Kidney (tissue), 14 donors: Measurements from ENCODE around the gene REC8. TPM values are rescaled to one million over a fixed set of nuclear protein-coding genes. Genes with fewer than 3 reads are reported as not detected.

Source experiments
- DNase-seq, 5 donors: peaks; one replicate each; pipeline ENCODE4 v3.0.0-alpha.2; 2013 to 2020
- FAIRE-seq: peaks from 2 replicates; lab custom pipeline; 2012; peaks lifted over from hg19 to GRCh38; lab: Jason Lieb, UNC
- H3K27ac ChIP-seq, 2 donors: one replicate each; pipeline ENCODE4 v1.7.0; 2013; ENCODE audit warnings: low read depth in 2 of 2, low read length in 2 of 2, inconsistent platforms in 1 of 2
- H3K27me3 ChIP-seq: one replicate; pipeline ENCODE4 v1.7.1; 2013; ENCODE audit warnings: low read length, inconsistent platforms; ENCODE audit not compliant: control insufficient read depth, insufficient read depth
- H3K36me3 ChIP-seq, 3 donors: one replicate each; pipeline versions ENCODE4 v1.7.0 to v1.7.1; 2013; ENCODE audit warnings: low read length in 3 of 3, control low read depth in 1 of 3, inconsistent platforms in 1 of 3; ENCODE audit not compliant: insufficient read depth in 3 of 3, control insufficient read depth in 2 of 3
- H3K4me1 ChIP-seq, 3 donors: one replicate each; pipeline versions ENCODE4 v1.7.0 to v1.7.1; 2013; ENCODE audit warnings: low read length in 3 of 3, inconsistent platforms in 1 of 3, low read depth in 1 of 3; ENCODE audit not compliant: control insufficient read depth in 2 of 3, insufficient read depth in 2 of 3
- H3K4me3 ChIP-seq, 3 donors: one replicate each; pipeline versions ENCODE4 v1.7.0 to v1.8.1; 2013; ENCODE audit warnings: low read length in 3 of 3, control low read depth in 1 of 3, inconsistent platforms in 1 of 3
- H3K9ac ChIP-seq, 3 donors: one replicate each; pipeline versions ENCODE4 v1.7.0 to v1.7.1; 2013; ENCODE audit warnings: low read length in 3 of 3, control low read depth in 1 of 3, inconsistent platforms in 1 of 3
- H3K9me3 ChIP-seq, 3 donors: one replicate each; pipeline versions ENCODE4 v1.7.0 to v1.7.1; 2013; ENCODE audit warnings: low read length in 3 of 3, control low read depth in 1 of 3, inconsistent platforms in 1 of 3; ENCODE audit not compliant: control insufficient read depth in 2 of 3, insufficient read depth in 1 of 3
- intact Hi-C: fragments of 100-400 bp; cut with DNase I; formaldehyde crosslinking; loops from one replicate; pipeline ENCODE4 v1.11.1; 2022
- polyA plus RNA-seq: library from polyadenylated mRNA; stranded (reverse); fragments of 350-450 nt; fragmentation: Illumina TruSeq; extraction: RNeasy Lipid Tissue Mini Kit (QIAGEN cat#74804); gene quantifications from one replicate; pipeline ENCODE4 v1.2.3, GENCODE V29; 2014; ENCODE audit warnings: low read depth, low replicate concordance; ENCODE audit not compliant: insufficient read depth
- total RNA-seq: library from RNA; stranded (reverse); fragmentation: NEBNext Ultra II Directional; extraction: Animal tissue kit (Norgen Biotek cat#: 25700); gene quantifications from one replicate; pipeline ENCODE4 v1.2.1, GENCODE V29; 2021
- TF ChIP-seq, protein P1 (sequence below): IDR thresholded peaks from 3 replicates; pipeline ENCODE4 v1.5.1; 2012; ENCODE audit warnings: mild to moderate bottlenecking, moderate library complexity, borderline replicate concordance; ENCODE audit not compliant: insufficient read depth; ENCODE audit errors: extremely low read depth
- donor health status: control.
- donor health status: control.
- donor health status: control.
- donor health status: control.
- donor health status: control.
- donor health status: DM: yes; HTN: yes; CAD: no.
- donor health status: Normal renal cell carcinoma (clear cell type).

The REC8 gene
- total and polyA plus RNA-seq, 2 donors from 2014 or later: 39.9 to 51.4 TPM

DNA sequence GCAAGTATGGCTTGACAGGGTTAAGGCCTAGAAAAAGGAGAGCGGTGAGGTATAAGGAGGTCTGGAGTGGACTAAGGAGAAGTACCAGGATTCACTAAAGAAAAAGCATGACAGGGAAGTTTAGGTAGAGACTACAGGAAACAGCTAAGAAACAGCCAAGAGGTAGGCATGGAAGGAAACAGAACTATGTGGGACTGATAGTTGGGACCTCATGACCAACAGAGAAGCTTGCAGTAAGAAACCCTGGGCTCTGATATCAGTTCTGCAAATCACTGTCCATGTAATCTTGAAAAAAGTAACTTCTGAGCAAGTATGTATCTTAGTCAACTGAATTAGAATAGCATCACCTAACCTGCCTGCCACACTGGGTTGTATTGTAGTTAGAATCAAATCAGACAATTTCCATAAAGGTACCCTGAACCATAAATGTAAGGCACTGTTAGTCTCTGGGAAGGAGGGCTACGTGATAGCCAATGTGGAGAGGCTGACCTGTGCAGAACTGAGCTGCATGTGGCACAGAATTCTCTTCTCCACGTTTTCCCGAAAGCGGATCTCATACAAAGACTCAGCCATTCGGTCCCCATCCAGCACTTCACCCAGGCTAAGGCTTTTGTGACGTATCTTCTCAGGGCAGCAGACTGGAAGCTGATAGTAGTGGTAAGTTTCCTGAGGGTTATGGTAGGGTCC lies 22.4 kb downstream of the REC8 start:
- H3K27me3 ChIP-seq: no peaks in the 10 kb centered on the region
- peaks cover 0 to 13% (median 11%) of the 10 kb centered on the region in 3 donors for H3K4me1 ChIP-seq
- peak overlapping the region in 1 of 2 donors; percentile 99 for H3K27ac ChIP-seq
- TF ChIP-seq, protein P1, sequence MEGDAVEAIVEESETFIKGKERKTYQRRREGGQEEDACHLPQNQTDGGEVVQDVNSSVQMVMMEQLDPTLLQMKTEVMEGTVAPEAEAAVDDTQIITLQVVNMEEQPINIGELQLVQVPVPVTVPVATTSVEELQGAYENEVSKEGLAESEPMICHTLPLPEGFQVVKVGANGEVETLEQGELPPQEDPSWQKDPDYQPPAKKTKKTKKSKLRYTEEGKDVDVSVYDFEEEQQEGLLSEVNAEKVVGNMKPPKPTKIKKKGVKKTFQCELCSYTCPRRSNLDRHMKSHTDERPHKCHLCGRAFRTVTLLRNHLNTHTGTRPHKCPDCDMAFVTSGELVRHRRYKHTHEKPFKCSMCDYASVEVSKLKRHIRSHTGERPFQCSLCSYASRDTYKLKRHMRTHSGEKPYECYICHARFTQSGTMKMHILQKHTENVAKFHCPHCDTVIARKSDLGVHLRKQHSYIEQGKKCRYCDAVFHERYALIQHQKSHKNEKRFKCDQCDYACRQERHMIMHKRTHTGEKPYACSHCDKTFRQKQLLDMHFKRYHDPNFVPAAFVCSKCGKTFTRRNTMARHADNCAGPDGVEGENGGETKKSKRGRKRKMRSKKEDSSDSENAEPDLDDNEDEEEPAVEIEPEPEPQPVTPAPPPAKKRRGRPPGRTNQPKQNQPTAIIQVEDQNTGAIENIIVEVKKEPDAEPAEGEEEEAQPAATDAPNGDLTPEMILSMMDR: no peak
- DNase-seq (no peak), FAIRE-seq (no peak)
- peaks cover 0 to 21% (median 10%) of the 10 kb centered on the region in 3 donors for H3K36me3 ChIP-seq
- H3K9me3 ChIP-seq: no peaks in the 10 kb centered on the region
- H3K4me3 ChIP-seq: peak overlapping the region; percentile 74 to 88 (median 78)
- intact Hi-C loops: no loop called here
- H3K9ac ChIP-seq: peak overlapping the region in 2 of 3 donors; percentile 17 to 95

DNA sequence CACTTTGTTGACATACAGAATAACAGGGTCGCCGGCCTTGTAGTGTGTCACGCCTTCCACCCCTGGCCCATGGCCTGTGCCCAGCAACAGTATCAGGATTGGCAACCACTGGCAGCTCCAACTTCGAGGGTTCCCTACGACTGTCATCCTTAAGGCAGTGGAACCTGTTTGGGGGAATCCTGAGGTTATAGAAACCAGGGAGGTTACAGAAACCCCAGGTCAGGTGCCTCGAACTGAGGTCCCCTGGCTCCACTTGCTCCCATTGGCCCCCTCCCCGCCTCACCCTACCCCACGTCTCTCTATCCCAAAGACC lies 22.9 kb downstream of the REC8 start:
- peak overlapping the region; percentile 74 to 88 (median 78) for H3K4me3 ChIP-seq
- TF ChIP-seq, protein P1: no peak
- H3K27ac ChIP-seq: peak overlapping the region; percentile 94 to 99
- DNase-seq (no peak), FAIRE-seq (no peak)
- intact Hi-C loops: no loop called here
- H3K4me1 ChIP-seq: peaks cover 0 to 13% (median 11%) of the 10 kb centered on the region in 3 donors
- no peaks in the 10 kb centered on the region for H3K9me3 ChIP-seq
- H3K27me3 ChIP-seq: no peaks in the 10 kb centered on the region
- peak overlapping the region; percentile 17 to 98 (median 95) for H3K9ac ChIP-seq
- H3K36me3 ChIP-seq: peaks cover 0 to 21% (median 10%) of the 10 kb centered on the region in 3 donors

GRCh38 chr14:24195186-24196070 lies 23.5 kb downstream of the REC8 start, which contains the start of gene TM9SF1:
TSS of gene TM9SF1 (minus strand) at chr14:24195441. CDS start at chr14:24195019, 422 bp downstream.
- Histone ChIP-seq H3K27ac (peak within 1 kb of the TSS; percentile 94 to 99), H3K9me3 (no peaks in the 10 kb centered on the region), H3K9ac (peak within 1 kb of the TSS; percentile 79 to 98 (median 95)), H3K36me3 (peaks cover 0 to 21% (median 10%) of the 10 kb centered on the region in 3 donors), H3K4me3 (peak within 1 kb of the TSS; percentile 74 to 88 (median 78)), H3K4me1 (peaks cover 0 to 13% (median 11%) of the 10 kb centered on the region in 3 donors), H3K27me3 (no peaks in the 10 kb centered on the region)
- DNase-seq: peak; percentile 91 to 96 (median 93)
- intact Hi-C loops: no loop called here
- TF ChIP-seq, protein P1: no peak
- no peak for FAIRE-seq
